Measurements from ENCODE around the gene LAMA5. TPM values are rescaled to one million over a fixed set of nuclear protein-coding genes. Genes with fewer than 3 reads are reported as not detected.

LAMA5 gene
- total RNA-seq, 2 donors from 2014 or later: 131 to 183 TPM

- intact Hi-C loops (cut with DNase I): no loop called here
- no peak for DNase-seq (ENCODE audit: low spot score)
These were observed 27.5 kb downstream of the LAMA5 start for GRCh38 chr20:62339647-62340062.

GRCh38 chr20:62338294-62338620 is 28.9 kb downstream of the LAMA5 start:
- no peak for DNase-seq (ENCODE audit: low spot score)
- intact Hi-C loops (cut with DNase I): no loop called here

GRCh38 chr20:62337558-62338293 is 29.4 kb downstream of the LAMA5 start:
- DNase-seq (ENCODE audit: low spot score): no peak
- intact Hi-C loops (cut with DNase I): no loop called here

GRCh38 chr20:62336775-62337557 is 30.1 kb downstream of the LAMA5 start:
- DNase-seq (ENCODE audit: low spot score): no peak
- intact Hi-C loops (cut with DNase I): no loop called here

GRCh38 chr20:62336329-62336728 is 30.8 kb downstream of the LAMA5 start:
- intact Hi-C loops (cut with DNase I): no loop called here

GRCh38 chr20:62335532-62335931 is 31.6 kb downstream of the LAMA5 start:
- DNase-seq (ENCODE audit: low spot score): no peak
- intact Hi-C loops (cut with DNase I): no loop called here

More at GRCh38 chr20:62336329-62336728, 30.8 kb downstream of the LAMA5 start:
- no peak for DNase-seq (ENCODE audit: low spot score)

GRCh38 chr20:62334881-62335280 is 32.2 kb downstream of the LAMA5 start:
- DNase-seq (ENCODE audit: low spot score): no peak
- intact Hi-C loops (cut with DNase I): no loop called here

- DNase-seq (ENCODE audit: low spot score): no peak
- intact Hi-C loops (cut with DNase I): no loop called here
These were observed 33.1 kb downstream of the LAMA5 start for GRCh38 chr20:62333820-62334595.

- no peak for DNase-seq (ENCODE audit: low spot score)
- intact Hi-C loops (cut with DNase I): no loop called here
These were observed 33.9 kb downstream of the LAMA5 start for GRCh38 chr20:62332989-62333819.

GRCh38 chr20:62332421-62332820 is 34.7 kb downstream of the LAMA5 start:
- no peak for DNase-seq (ENCODE audit: low spot score)
- intact Hi-C loops (cut with DNase I): no loop called here

- DNase-seq (ENCODE audit: low spot score): no peak
- intact Hi-C loops (cut with DNase I): no loop called here
These were observed 35.8 kb downstream of the LAMA5 start for GRCh38 chr20:62331347-62331746.

- no peak for DNase-seq (ENCODE audit: low spot score)
- intact Hi-C loops (cut with DNase I): loop anchor here in 1 of 2 donors (1.0 kb wide), 1 partner anchor 39 kb away; no protein-coding TSS in a partner anchor
These were observed 36.4 kb downstream of the LAMA5 start for GRCh38 chr20:62330576-62331317.

GRCh38 chr20:62329389-62330377 is 37.4 kb downstream of the LAMA5 start:
- no peak for DNase-seq (ENCODE audit: low spot score)
- intact Hi-C loops (cut with DNase I): loop anchor here in 1 of 2 donors (1.0 kb wide), 1 partner anchor 38 kb away; no protein-coding TSS in a partner anchor

GRCh38 chr20:62328684-62329388 is 38.3 kb downstream of the LAMA5 start:
- intact Hi-C loops (cut with DNase I): no loop called here
- no peak for DNase-seq (ENCODE audit: low spot score)

GRCh38 chr20:62327726-62328495 is 39.2 kb downstream of the LAMA5 start:
- DNase-seq (ENCODE audit: low spot score): no peak
- intact Hi-C loops (cut with DNase I): no loop called here

Measured in posterior vena cava (tissue), 2 donors.